Measurements from ENCODE around the gene PDZD7. TPM values are rescaled to one million over a fixed set of nuclear protein-coding genes. Genes with fewer than 3 reads are reported as not detected.

Gene PDZD7
- total and polyA plus RNA-seq, 2 donors from 2014 or later = 1.6 to 1.9 TPM

DNA sequence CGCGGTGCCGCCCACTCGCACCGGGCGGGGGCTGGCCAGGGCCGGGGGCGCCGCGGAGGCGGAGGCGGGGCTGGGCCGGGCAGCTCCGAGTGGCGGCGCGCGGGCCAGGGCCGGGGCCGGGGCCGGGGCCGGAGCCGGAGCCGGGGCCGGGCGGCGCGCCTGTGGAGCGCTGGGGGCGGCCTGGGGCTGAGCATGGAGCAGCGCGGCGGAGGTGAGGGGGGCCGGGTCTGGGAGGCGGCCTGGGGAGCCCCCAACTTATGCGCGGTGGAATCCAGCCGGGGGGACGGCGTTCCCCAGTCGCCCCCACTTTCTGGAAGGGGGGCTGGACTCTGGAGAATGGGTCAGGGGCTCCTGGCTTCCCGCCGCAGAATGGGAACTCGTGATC lies 31.2 kb downstream of the PDZD7 start, which contains the start of gene LZTS2:
TSS of gene LZTS2 (plus strand) at position 67 of the 385 bp plus-strand sequence. CDS start 2,731 bp downstream, outside the sequence.
- TF ChIP-seq, protein P1, sequence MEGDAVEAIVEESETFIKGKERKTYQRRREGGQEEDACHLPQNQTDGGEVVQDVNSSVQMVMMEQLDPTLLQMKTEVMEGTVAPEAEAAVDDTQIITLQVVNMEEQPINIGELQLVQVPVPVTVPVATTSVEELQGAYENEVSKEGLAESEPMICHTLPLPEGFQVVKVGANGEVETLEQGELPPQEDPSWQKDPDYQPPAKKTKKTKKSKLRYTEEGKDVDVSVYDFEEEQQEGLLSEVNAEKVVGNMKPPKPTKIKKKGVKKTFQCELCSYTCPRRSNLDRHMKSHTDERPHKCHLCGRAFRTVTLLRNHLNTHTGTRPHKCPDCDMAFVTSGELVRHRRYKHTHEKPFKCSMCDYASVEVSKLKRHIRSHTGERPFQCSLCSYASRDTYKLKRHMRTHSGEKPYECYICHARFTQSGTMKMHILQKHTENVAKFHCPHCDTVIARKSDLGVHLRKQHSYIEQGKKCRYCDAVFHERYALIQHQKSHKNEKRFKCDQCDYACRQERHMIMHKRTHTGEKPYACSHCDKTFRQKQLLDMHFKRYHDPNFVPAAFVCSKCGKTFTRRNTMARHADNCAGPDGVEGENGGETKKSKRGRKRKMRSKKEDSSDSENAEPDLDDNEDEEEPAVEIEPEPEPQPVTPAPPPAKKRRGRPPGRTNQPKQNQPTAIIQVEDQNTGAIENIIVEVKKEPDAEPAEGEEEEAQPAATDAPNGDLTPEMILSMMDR (IDR thresholded peaks at IDR 0.05; ENCODE audit: borderline replicate concordance, extremely low read depth, insufficient read depth) = no peak
- Histone ChIP-seq H3K27me3 (ENCODE audit: control insufficient read depth, insufficient read depth, low read length) (no peaks in the 10 kb centered on the region), H3K9me3 (ENCODE audit: control insufficient read depth in 2 of 3, insufficient read depth in 1 of 3, low read length in 3 of 3) (no peaks in the 10 kb centered on the region), H3K27ac (ENCODE audit: low read depth in 2 of 2, low read length in 2 of 2) (peak within 1 kb of the TSS; percentile 98 to 99), H3K4me3 (ENCODE audit: low read length in 3 of 3) (peak within 1 kb of the TSS; percentile 75 to 93 (median 81)), H3K36me3 (ENCODE audit: control insufficient read depth in 2 of 3, insufficient read depth in 3 of 3, low read length in 3 of 3) (peaks cover 0 to 16% (median 10%) of the 10 kb centered on the region in 3 donors), H3K9ac (ENCODE audit: low read length in 3 of 3) (peak within 1 kb of the TSS; percentile 54 to 99 (median 88)), H3K4me1 (ENCODE audit: control insufficient read depth in 2 of 3, insufficient read depth in 2 of 3, low read depth in 1 of 3, low read length in 3 of 3) (peaks cover 7 to 32% (median 8%) of the 10 kb centered on the region in 3 donors)
- intact Hi-C loops (cut with DNase I) = no loop called here
- no peak for FAIRE-seq
- no peak for DNase-seq

DNA sequence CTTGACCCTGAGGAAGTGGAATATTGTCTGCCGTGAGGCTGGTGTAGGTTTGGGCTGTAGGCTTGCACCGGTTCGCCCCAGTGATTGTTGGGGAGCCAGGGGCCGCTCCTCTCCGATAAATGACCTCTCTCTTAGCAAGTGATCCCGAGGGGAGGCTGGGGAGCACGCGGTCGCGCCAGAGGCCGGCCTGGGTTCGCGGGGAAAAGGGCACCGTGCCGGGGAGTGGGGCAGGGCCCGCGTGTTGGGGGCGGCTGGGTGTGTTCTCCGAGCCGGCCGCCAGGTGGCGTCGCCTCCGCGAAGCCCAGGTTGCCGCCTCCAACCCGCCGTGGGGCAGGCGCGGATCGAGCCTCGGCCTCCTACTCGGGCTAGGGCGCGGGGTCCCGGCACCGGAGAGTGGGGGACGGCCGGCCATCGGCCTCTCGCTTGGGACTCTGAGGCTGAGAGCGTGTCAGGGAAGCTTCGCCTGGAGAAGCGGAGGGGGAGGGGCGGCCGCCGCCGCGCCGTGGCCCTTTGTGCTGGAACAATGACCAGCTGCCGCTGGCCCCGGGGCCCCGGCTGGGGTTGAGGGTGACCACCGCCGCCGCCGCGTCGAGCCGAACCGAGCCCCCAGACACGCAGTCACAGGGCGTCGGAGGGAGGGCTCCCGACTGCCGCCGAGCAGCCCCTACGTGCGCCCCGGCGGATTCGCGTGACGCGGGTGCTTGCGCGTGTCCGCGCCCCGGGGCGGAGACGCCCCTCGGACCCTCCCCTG lies 31.8 kb downstream of the PDZD7 start:
- Histone ChIP-seq H3K9me3 (ENCODE audit: control insufficient read depth in 2 of 3, insufficient read depth in 1 of 3, low read length in 3 of 3) (no peaks in the 10 kb centered on the region), H3K36me3 (ENCODE audit: control insufficient read depth in 2 of 3, insufficient read depth in 3 of 3, low read length in 3 of 3) (peaks cover 0 to 13% (median 10%) of the 10 kb centered on the region in 3 donors), H3K27ac (ENCODE audit: low read depth in 2 of 2, low read length in 2 of 2) (peak overlapping the region; percentile 90 to 99), H3K9ac (ENCODE audit: low read length in 3 of 3) (peak overlapping the region; percentile 53 to 82 (median 71)), H3K27me3 (ENCODE audit: control insufficient read depth, insufficient read depth, low read length) (no peaks in the 10 kb centered on the region), H3K4me1 (ENCODE audit: control insufficient read depth in 2 of 3, insufficient read depth in 2 of 3, low read depth in 1 of 3, low read length in 3 of 3) (peaks cover 7 to 32% (median 8%) of the 10 kb centered on the region in 3 donors), H3K4me3 (ENCODE audit: low read length in 3 of 3) (peak overlapping the region; percentile 67 to 85 (median 73))
- peak; percentile 85 to 94 (median 92) for DNase-seq
- intact Hi-C loops (cut with DNase I) = no loop called here
- TF ChIP-seq, protein P1 (IDR thresholded peaks at IDR 0.05; ENCODE audit: borderline replicate concordance, extremely low read depth, insufficient read depth) = peak; percentile 76
- FAIRE-seq = no peak

DNA sequence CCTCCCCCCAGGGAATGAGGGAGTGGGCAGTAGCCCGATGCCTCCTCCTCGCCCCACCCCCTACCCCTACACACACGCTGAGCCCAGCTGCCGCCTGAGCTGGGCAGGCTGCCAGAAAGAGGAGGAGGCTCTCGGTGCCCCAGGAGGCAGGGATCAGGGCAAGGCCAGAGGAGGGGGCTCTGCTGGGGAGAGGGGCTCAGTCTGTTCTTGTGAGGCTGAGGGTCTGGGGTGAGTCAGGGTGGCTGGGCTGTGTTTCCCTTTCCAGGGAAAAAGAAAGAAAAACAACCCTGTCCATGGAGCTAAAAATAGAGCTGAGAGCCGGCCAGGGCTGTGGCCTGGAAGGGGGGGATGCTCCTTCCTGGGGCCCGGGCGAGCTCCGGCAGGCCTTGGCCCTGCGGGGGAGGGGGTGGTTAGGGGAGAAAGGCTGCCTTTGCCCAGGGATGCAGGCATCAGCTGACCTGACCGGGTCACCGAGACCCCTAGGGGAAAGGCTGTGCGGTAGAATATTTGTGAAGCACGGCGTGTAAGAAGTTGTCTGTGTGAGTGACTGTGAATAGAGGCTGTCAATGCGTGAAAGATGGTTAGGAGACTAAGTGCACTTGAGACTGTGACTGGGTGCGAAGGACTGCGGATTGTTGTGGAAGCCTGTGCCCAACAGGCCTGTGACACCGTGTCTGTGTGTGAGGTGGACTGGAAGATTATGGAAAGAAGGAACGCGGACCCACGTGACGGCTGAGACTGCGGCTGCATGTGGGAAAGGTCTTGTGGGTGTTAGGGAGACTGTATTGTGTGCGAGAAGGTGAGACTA lies 32.5 kb downstream of the PDZD7 start:
- H3K27me3 ChIP-seq (ENCODE audit: control insufficient read depth, insufficient read depth, low read length) = no peaks in the 10 kb centered on the region
- H3K36me3 ChIP-seq (ENCODE audit: control insufficient read depth in 2 of 3, insufficient read depth in 3 of 3, low read length in 3 of 3) = peaks cover 0 to 10% (median 9%) of the 10 kb centered on the region in 3 donors
- DNase-seq = peak; percentile 91 to 97 (median 95)
- H3K9me3 ChIP-seq (ENCODE audit: control insufficient read depth in 2 of 3, insufficient read depth in 1 of 3, low read length in 3 of 3) = no peaks in the 10 kb centered on the region
- H3K4me1 ChIP-seq (ENCODE audit: control insufficient read depth in 2 of 3, insufficient read depth in 2 of 3, low read depth in 1 of 3, low read length in 3 of 3) = peaks cover 7 to 32% (median 8%) of the 10 kb centered on the region in 3 donors
- H3K9ac ChIP-seq (ENCODE audit: low read length in 3 of 3) = peak overlapping the region; percentile 53 to 82 (median 71)
- no peak for FAIRE-seq
- intact Hi-C loops (cut with DNase I) = no loop called here
- TF ChIP-seq, protein P1 (IDR thresholded peaks at IDR 0.05; ENCODE audit: borderline replicate concordance, extremely low read depth, insufficient read depth) = no peak
- peak overlapping the region; percentile 67 to 85 (median 74) for H3K4me3 ChIP-seq (ENCODE audit: low read length in 3 of 3)
- H3K27ac ChIP-seq (ENCODE audit: low read depth in 2 of 2, low read length in 2 of 2) = peak overlapping the region; percentile 90 to 99

All from kidney (tissue), 14 donors.